G401 (cell line): Measurements from ENCODE around the gene ZNF639. TPM values are rescaled to one million over a fixed set of nuclear protein-coding genes. Genes with fewer than 3 reads are reported as not detected.

Experiments used
- DNase-seq: peaks from one replicate; pipeline ENCODE4 v3.0.0-alpha.2; 2015; ENCODE audit warnings: low spot score
- in situ Hi-C: cut with HindIII; loops from 2 replicates; pipeline ENCODE4 v1.10.0; 2016; ENCODE audit warnings: low sequenced_read_pairs, mixed read lengths
- total RNA-seq: library from RNA; depleted of rRNA; stranded (reverse); fragments of >200 nt; shearing (Covaris generic); gene quantifications from 2 replicates; pipeline ENCODE4 v1.2.3, GENCODE V29; 2014; rRNA removed

Gene ZNF639
- total RNA-seq, 1 experiment from 2014 or later: 86.4 TPM

DNA sequence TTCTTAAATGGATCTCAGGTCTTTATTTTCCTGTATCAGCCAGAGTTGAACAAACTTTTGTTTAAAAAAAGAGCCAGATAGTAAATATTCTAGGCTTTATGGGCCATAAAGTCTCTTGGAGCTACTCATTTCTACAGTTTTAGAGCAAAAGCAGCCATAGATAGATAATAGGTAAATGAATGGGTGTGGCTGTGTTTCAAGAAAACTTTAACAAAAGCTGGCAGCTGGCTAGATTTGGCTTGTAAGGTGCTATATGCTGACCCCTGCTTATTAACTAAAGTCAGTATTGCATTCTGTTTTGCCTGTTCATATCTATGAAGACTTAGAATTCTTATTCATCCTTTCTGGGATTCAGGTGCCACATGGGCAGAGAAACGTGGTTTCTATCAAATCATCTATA is 53.6 kb downstream of the ZNF639 start:
- in situ Hi-C loops: no loop called here

More for the DNA sequence above, 53.6 kb downstream of the ZNF639 start:
- DNase-seq: no peak

Other genes starting within 250 kb of the ZNF639 start
- 11.9 TPM in 2 replicates for gene PIK3CA, start 174.7 kb upstream of the ZNF639 start, total RNA-seq
- gene KCNMB3, start 71.9 kb upstream of the ZNF639 start, total RNA-seq: 0.10 and 0.86 TPM in 2 replicates
- gene MFN1, start 24.7 kb downstream of the ZNF639 start, total RNA-seq: 27.9 and 33.6 TPM in 2 replicates
- 36.4 and 54.4 TPM in 2 replicates for gene GNB4, start 128.4 kb downstream of the ZNF639 start, total RNA-seq
- gene ACTL6A, start 239.9 kb downstream of the ZNF639 start, total RNA-seq: 84.7 and 120 TPM in 2 replicates